IPS DF 4.7 (cell line): Measurements from ENCODE around the gene HES7.

ENCODE experiments used
- DNase-seq: peaks from one replicate; pipeline ENCODE4 v3.0.0-alpha.2; 2013; ENCODE audit warnings: low spot score; ENCODE audit errors: extremely low read depth

Gene HES7

GRCh38 chr17:8074554-8074953 lies 49.4 kb downstream of the HES7 start:
- no peak for DNase-seq

- DNase-seq, result no peak
Observed at GRCh38 chr17:8073627-8074484, 50.0 kb downstream of the HES7 start.

GRCh38 chr17:8072729-8073461 lies 51.0 kb downstream of the HES7 start:
- no peak for DNase-seq

- no peak for DNase-seq
Observed at GRCh38 chr17:8072341-8072728, 51.6 kb downstream of the HES7 start.

GRCh38 chr17:8071496-8071895 lies 52.4 kb downstream of the HES7 start:
- no peak for DNase-seq
